ENCODE measurements around the gene PUM1. TPM values are rescaled to one million over a fixed set of nuclear protein-coding genes. Genes with fewer than 3 reads are reported as not detected.

PUM1 gene
- total and polyA plus RNA-seq, 2 donors (not counting 3 experiments of a cell fraction or from before 2014, with no cell fraction given), result 94.7 to 124 TPM

DNA sequence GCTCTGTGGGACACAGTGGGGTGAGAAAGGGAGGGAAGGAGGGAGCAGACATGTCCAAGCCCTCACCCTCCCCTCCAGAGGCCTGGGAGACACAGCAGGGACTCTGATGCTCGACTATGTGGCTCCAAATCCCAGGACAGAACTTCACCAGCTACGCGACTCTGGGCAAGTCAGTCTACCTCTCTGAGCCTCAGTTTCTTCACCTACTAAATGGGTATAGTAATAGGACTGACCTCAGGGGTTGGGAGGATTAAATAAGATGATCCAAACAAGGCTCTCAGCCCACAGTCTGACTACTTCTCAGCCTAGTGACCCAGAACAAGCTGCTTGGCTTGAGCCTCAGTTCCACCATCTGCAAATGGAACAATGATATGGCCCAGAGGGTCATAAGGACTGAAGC lies 176.5 kb downstream of the PUM1 start:
- dilution Hi-C loops (cut with MboI; ENCODE audit: extremely low pct_ligation_motif_present, low sequenced_read_pairs), result no loop called here
- H3K9me1 ChIP-seq (replicated peaks; ENCODE audit: control insufficient read depth, extremely low read depth, insufficient read depth, low read length), result no peaks in the 10 kb centered on the region
- H3K36me3 ChIP-seq (ENCODE audit: control insufficient read depth in 2 of 2, extremely low read depth in 1 of 2, insufficient read depth in 2 of 2, low read length in 2 of 2), result no peaks in the 10 kb centered on the region
- no peak overlapping the region for H3K4me3 ChIP-seq (replicated peaks in 1 of 3; ENCODE audit: insufficient read depth in 1 of 3, low read depth in 1 of 3, low read length in 3 of 3)
- H3K27me3 ChIP-seq (ENCODE audit: control insufficient read depth in 2 of 2, insufficient read depth in 2 of 2, low read length in 2 of 2), result no peaks in the 10 kb centered on the region
- FAIRE-seq (no peak), DNase-seq (ENCODE audit: low read depth, low spot score) (no peak)
- H3K4me2 ChIP-seq (ENCODE audit: insufficient read depth, low read length), result no peak overlapping the region
- H4K20me1 ChIP-seq (replicated peaks; ENCODE audit: control insufficient read depth, extremely low read depth, insufficient read depth, low read length), result no peaks in the 10 kb centered on the region
- no peak overlapping the region for H3K9ac ChIP-seq (replicated peaks; ENCODE audit: extremely low read depth, insufficient read depth, low read length)
- TF ChIP-seq JUN (IDR thresholded peaks at IDR 0.05; ENCODE audit: borderline replicate concordance, insufficient read depth, insufficient read length, low read depth) (no peak), FOS (IDR thresholded peaks at IDR 0.05; ENCODE audit: borderline replicate concordance, insufficient read depth, low read length) (no peak), POLR2AphosphoS5 (IDR thresholded peaks at IDR 0.05; ENCODE audit: insufficient read depth, low read depth, low read length) (no peak), POLR2A (IDR thresholded peaks at IDR 0.05; ENCODE audit: low read depth, low read length) (no peak), MYC (IDR thresholded peaks at IDR 0.05; ENCODE audit: low read depth, low read length) (no peak), EZH2 (IDR thresholded peaks at IDR 0.05; ENCODE audit: borderline replicate concordance, low read depth, low read length, severe bottlenecking) (no peak), GATA2 (IDR thresholded peaks at IDR 0.05; ENCODE audit: insufficient read depth, insufficient read length, low read depth, low read length) (no peak)
- TF ChIP-seq, protein P1, sequence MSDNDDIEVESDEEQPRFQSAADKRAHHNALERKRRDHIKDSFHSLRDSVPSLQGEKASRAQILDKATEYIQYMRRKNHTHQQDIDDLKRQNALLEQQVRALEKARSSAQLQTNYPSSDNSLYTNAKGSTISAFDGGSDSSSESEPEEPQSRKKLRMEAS (IDR thresholded peaks at IDR 0.05; ENCODE audit: insufficient read depth, insufficient read length), result no peak
- TF ChIP-seq, protein P2, sequence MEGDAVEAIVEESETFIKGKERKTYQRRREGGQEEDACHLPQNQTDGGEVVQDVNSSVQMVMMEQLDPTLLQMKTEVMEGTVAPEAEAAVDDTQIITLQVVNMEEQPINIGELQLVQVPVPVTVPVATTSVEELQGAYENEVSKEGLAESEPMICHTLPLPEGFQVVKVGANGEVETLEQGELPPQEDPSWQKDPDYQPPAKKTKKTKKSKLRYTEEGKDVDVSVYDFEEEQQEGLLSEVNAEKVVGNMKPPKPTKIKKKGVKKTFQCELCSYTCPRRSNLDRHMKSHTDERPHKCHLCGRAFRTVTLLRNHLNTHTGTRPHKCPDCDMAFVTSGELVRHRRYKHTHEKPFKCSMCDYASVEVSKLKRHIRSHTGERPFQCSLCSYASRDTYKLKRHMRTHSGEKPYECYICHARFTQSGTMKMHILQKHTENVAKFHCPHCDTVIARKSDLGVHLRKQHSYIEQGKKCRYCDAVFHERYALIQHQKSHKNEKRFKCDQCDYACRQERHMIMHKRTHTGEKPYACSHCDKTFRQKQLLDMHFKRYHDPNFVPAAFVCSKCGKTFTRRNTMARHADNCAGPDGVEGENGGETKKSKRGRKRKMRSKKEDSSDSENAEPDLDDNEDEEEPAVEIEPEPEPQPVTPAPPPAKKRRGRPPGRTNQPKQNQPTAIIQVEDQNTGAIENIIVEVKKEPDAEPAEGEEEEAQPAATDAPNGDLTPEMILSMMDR (IDR thresholded peaks at IDR 0.05; ENCODE audit: extremely low read depth in 1 of 2, insufficient read depth in 1 of 2, low read depth in 1 of 2, low read length in 2 of 2), result no peak
- H3K27ac ChIP-seq (ENCODE audit: insufficient read depth, low read depth, low read length), result no peak overlapping the region
- H3K79me2 ChIP-seq (ENCODE audit: control insufficient read depth, insufficient read depth, low read length), result no peaks in the 10 kb centered on the region
- no peak overlapping the region for H2AFZ ChIP-seq (ENCODE audit: low read depth, low read length)
- ChIA-PET CTCF (no interaction called here), POLR2A (no interaction called here)
- no peaks in the 10 kb centered on the region for H3K9me3 ChIP-seq (replicated peaks; ENCODE audit: control insufficient read depth, insufficient read depth, low read length)
- no TSS peak for BruUV-seq (replicated peaks)
- intact Hi-C loops (cut with micrococcal nuclease), result no loop called here
- no peaks in the 10 kb centered on the region for H3K4me1 ChIP-seq (ENCODE audit: control insufficient read depth, extremely low read depth, insufficient read depth, low read length)
